Activated T-cell treated with anti-CD3 and anti-CD28 coated beads, Interleukin-2, amount 50 U/mL, for 24 hours (primary cell): ENCODE results near the gene TRPC5OS.

Experiments
- DNase-seq: peaks from one replicate; pipeline ENCODE4 v3.0.0-alpha.2; 2020
- H3K27ac Mint-ChIP-seq: 2 replicates; pipeline ENCODE4 v1.8.0; 2020; ENCODE audit warnings: mild to moderate bottlenecking, mixed read lengths
- H3K27me3 Mint-ChIP-seq: 2 replicates; pipeline ENCODE4 v1.8.0; 2020; ENCODE audit warnings: mixed read lengths
- H3K36me3 Mint-ChIP-seq: 2 replicates; pipeline ENCODE4 v1.8.0; 2020; ENCODE audit warnings: low read depth, mixed read lengths
- H3K4me1 Mint-ChIP-seq: 2 replicates; pipeline ENCODE4 v1.8.0; 2020; ENCODE audit warnings: low read depth, mixed read lengths
- H3K4me3 Mint-ChIP-seq: 2 replicates; pipeline ENCODE4 v1.8.0; 2020; ENCODE audit warnings: mild to moderate bottlenecking, moderate library complexity, mixed read lengths
- H3K9me3 Mint-ChIP-seq: 2 replicates; pipeline ENCODE4 v1.8.0; 2020; ENCODE audit warnings: mixed read lengths

The TRPC5OS gene

DNA sequence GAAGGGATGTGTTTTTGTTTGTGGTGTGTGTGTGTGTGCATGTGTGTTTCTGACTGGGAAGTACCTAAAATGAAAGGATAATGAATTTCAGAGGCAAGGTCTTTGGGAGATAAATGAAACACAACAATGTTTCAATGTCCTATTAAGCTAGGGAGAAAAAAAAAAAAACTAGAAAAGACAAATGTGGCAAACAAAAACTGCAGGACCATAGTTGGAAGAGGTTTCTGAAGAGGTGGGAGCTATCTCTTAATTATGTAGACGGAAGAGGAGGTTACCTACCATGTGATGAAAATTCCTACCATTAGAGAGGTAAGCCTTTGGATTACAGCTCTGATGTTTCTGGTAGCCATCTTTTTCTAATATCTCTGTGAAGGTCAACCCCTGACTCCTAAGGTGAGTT, at the start of gene TRPC5OS:
Gene TRPC5OS, plus strand, starts transcription at position 301 of the 400 bp plus-strand sequence. CDS start 25,669 bp downstream, outside the sequence.
- H3K9me3 Mint-ChIP-seq: no peaks in the 10 kb centered on the region
- no peaks in the 10 kb centered on the region for H3K4me1 Mint-ChIP-seq
- H3K36me3 Mint-ChIP-seq: no peaks in the 10 kb centered on the region
- H3K27me3 Mint-ChIP-seq: peaks cover 45% of the 10 kb centered on the region
- DNase-seq: no peak
- no peak within 1 kb of the TSS for H3K4me3 Mint-ChIP-seq
- no peak within 1 kb of the TSS for H3K27ac Mint-ChIP-seq

DNA sequence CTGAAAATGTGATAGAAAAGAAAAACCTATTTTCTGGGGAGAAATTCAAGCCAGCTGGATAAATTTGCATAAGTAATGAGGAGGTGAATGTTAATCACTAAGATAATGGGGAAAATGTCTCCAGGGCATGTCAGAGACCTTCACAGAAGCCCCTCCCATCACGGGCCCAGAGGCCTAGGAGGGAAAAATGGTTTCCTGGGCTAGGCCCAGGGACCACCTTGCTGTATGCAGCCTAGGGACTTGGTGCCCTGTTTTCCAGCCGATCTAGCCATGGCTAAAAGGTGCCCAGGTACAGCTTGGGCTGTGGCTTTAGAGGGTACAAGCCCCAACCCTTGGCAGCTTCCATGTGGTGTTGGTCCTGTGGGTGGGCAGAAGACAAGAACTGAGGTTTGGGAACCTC, 46.6 kb upstream of the TRPC5OS start:
- no peaks in the 10 kb centered on the region for H3K36me3 Mint-ChIP-seq
- H3K4me1 Mint-ChIP-seq: no peaks in the 10 kb centered on the region
- no peak for DNase-seq
- no peak overlapping the region for H3K27ac Mint-ChIP-seq
- H3K27me3 Mint-ChIP-seq: peaks cover 31% of the 10 kb centered on the region
- H3K4me3 Mint-ChIP-seq: no peak overlapping the region
- no peaks in the 10 kb centered on the region for H3K9me3 Mint-ChIP-seq

DNA sequence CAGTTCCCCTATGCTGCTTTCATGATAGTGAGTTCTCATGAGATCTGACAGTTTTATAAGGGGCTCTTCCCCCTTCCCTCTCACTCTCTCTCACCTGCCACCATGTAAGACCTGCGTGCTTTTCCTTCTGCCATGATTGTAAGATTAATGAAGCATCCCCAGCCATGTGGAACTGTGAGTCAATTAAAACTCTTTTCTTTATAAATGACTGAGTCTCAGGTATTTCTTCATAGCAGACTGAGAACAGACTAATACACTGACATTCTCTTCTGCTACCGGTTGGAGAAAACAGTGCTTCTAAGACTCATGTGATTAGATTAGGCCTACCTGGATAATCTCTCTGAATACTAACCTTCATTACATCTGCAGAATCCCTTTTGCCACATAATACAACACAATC, 45.4 kb upstream of the TRPC5OS start:
- Mint-ChIP-seq H3K4me3 (no peak overlapping the region), H3K27ac (no peak overlapping the region), H3K27me3 (peaks cover 26% of the 10 kb centered on the region), H3K9me3 (no peaks in the 10 kb centered on the region), H3K4me1 (no peaks in the 10 kb centered on the region), H3K36me3 (no peaks in the 10 kb centered on the region)
- DNase-seq: no peak

GRCh38 chrX:111831343-111831742, 44.6 kb upstream of the TRPC5OS start:
- H3K27ac Mint-ChIP-seq: no peak overlapping the region

GRCh38 chrX:111837197-111837596, 38.8 kb upstream of the TRPC5OS start:
- no peaks in the 10 kb centered on the region for H3K4me1 Mint-ChIP-seq
- no peaks in the 10 kb centered on the region for H3K36me3 Mint-ChIP-seq
- H3K27ac Mint-ChIP-seq: no peak overlapping the region
- no peak for DNase-seq
- no peak overlapping the region for H3K4me3 Mint-ChIP-seq
- H3K27me3 Mint-ChIP-seq: peaks cover 6% of the 10 kb centered on the region
- H3K9me3 Mint-ChIP-seq: no peaks in the 10 kb centered on the region

More at GRCh38 chrX:111831343-111831742, 44.6 kb upstream of the TRPC5OS start:
- peaks cover 22% of the 10 kb centered on the region for H3K27me3 Mint-ChIP-seq
- no peak overlapping the region for H3K4me3 Mint-ChIP-seq
- no peaks in the 10 kb centered on the region for H3K4me1 Mint-ChIP-seq
- H3K36me3 Mint-ChIP-seq: no peaks in the 10 kb centered on the region
- DNase-seq: no peak
- no peaks in the 10 kb centered on the region for H3K9me3 Mint-ChIP-seq

GRCh38 chrX:111847491-111848133, 28.4 kb upstream of the TRPC5OS start:
- H3K9me3 Mint-ChIP-seq: no peaks in the 10 kb centered on the region
- no peak for DNase-seq
- H3K27ac Mint-ChIP-seq: no peak overlapping the region
- peaks cover 41% of the 10 kb centered on the region for H3K27me3 Mint-ChIP-seq
- no peak overlapping the region for H3K4me3 Mint-ChIP-seq
- no peaks in the 10 kb centered on the region for H3K36me3 Mint-ChIP-seq
- no peaks in the 10 kb centered on the region for H3K4me1 Mint-ChIP-seq

DNA sequence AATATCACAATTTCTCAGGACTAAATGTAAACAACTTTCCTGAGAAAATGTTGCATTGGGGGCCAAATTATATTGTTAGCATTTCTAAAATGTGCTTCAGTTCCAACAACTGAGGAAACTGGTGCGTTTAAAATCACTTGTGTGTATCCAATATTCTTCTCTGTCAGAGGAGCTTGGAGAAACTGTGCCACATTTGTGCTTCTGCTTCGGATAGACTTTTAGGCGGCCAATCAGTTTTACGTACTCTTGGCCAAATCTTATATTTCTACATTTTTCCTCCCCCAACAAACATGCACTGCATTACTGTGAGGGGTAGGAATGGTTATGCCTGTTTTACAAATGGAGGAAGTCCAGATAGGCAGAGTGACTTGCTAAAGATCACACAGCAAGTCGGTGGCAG, 27.4 kb upstream of the TRPC5OS start:
- Mint-ChIP-seq H3K4me1 (no peaks in the 10 kb centered on the region), H3K27me3 (peaks cover 43% of the 10 kb centered on the region), H3K9me3 (no peaks in the 10 kb centered on the region), H3K4me3 (no peak overlapping the region), H3K36me3 (no peaks in the 10 kb centered on the region), H3K27ac (no peak overlapping the region)
- no peak for DNase-seq

GRCh38 chrX:111850975-111851374, 25.0 kb upstream of the TRPC5OS start:
- Mint-ChIP-seq H3K36me3 (no peaks in the 10 kb centered on the region), H3K4me1 (no peaks in the 10 kb centered on the region), H3K27me3 (peaks cover 38% of the 10 kb centered on the region), H3K9me3 (peaks cover 3% of the 10 kb centered on the region), H3K27ac (no peak overlapping the region), H3K4me3 (no peak overlapping the region)
- no peak for DNase-seq

GRCh38 chrX:111854556-111855490, 21.2 kb upstream of the TRPC5OS start:
- peaks cover 23% of the 10 kb centered on the region for H3K27me3 Mint-ChIP-seq
- no peaks in the 10 kb centered on the region for H3K36me3 Mint-ChIP-seq
- H3K4me1 Mint-ChIP-seq: no peaks in the 10 kb centered on the region
- H3K27ac Mint-ChIP-seq: no peak overlapping the region
- peaks cover 3% of the 10 kb centered on the region for H3K9me3 Mint-ChIP-seq
- H3K4me3 Mint-ChIP-seq: no peak overlapping the region
- DNase-seq: no peak

- peaks cover 18% of the 10 kb centered on the region for H3K27me3 Mint-ChIP-seq
Measured at GRCh38 chrX:111857534-111858060, 18.4 kb upstream of the TRPC5OS start.

GRCh38 chrX:111861605-111862004, 14.4 kb upstream of the TRPC5OS start:
- H3K9me3 Mint-ChIP-seq: no peaks in the 10 kb centered on the region
- no peak overlapping the region for H3K4me3 Mint-ChIP-seq
- no peaks in the 10 kb centered on the region for H3K4me1 Mint-ChIP-seq
- H3K27me3 Mint-ChIP-seq: peaks cover 39% of the 10 kb centered on the region
- H3K27ac Mint-ChIP-seq: no peak overlapping the region
- DNase-seq: no peak
- H3K36me3 Mint-ChIP-seq: no peaks in the 10 kb centered on the region

More at GRCh38 chrX:111857534-111858060, 18.4 kb upstream of the TRPC5OS start:
- Mint-ChIP-seq H3K9me3 (peaks cover 3% of the 10 kb centered on the region), H3K27ac (no peak overlapping the region), H3K36me3 (no peaks in the 10 kb centered on the region), H3K4me1 (no peaks in the 10 kb centered on the region), H3K4me3 (no peak overlapping the region)
- no peak for DNase-seq

GRCh38 chrX:111867236-111867635, 8.7 kb upstream of the TRPC5OS start:
- H3K27ac Mint-ChIP-seq: no peak overlapping the region
- no peak for DNase-seq
- H3K4me3 Mint-ChIP-seq: no peak overlapping the region
- peaks cover 4% of the 10 kb centered on the region for H3K4me1 Mint-ChIP-seq
- H3K27me3 Mint-ChIP-seq: peaks cover 79% of the 10 kb centered on the region
- H3K36me3 Mint-ChIP-seq: no peaks in the 10 kb centered on the region
- no peaks in the 10 kb centered on the region for H3K9me3 Mint-ChIP-seq

GRCh38 chrX:111868726-111869638, 7.0 kb upstream of the TRPC5OS start:
- no peaks in the 10 kb centered on the region for H3K9me3 Mint-ChIP-seq
- no peak for DNase-seq

DNA sequence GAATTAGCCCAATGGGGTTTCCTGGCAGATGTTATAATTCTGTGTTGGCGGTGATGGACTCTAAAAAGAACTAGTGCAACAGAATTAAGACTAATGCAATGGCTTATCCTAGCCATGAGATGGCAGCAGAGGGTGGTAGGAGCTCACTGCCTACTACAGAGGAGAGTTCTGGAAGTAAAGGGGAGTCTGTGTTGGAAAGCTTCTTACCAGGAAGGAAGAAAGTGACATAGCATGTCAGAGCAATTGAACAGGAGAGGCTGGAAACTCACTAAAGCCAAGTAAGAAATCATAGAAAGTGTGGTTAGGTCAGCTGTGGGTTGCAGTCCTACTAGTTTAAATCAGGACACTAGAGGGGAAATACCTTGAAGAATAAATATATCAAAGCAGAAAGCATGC, 6.3 kb upstream of the TRPC5OS start:
- no peaks in the 10 kb centered on the region for H3K36me3 Mint-ChIP-seq
- H3K9me3 Mint-ChIP-seq: no peaks in the 10 kb centered on the region
- peaks cover 71% of the 10 kb centered on the region for H3K27me3 Mint-ChIP-seq
- H3K4me3 Mint-ChIP-seq: no peak overlapping the region
- H3K4me1 Mint-ChIP-seq: peaks cover 4% of the 10 kb centered on the region
- DNase-seq: no peak
- no peak overlapping the region for H3K27ac Mint-ChIP-seq

More at GRCh38 chrX:111868726-111869638, 7.0 kb upstream of the TRPC5OS start:
- H3K27ac Mint-ChIP-seq: no peak overlapping the region
- H3K4me3 Mint-ChIP-seq: no peak overlapping the region
- no peaks in the 10 kb centered on the region for H3K36me3 Mint-ChIP-seq
- peaks cover 74% of the 10 kb centered on the region for H3K27me3 Mint-ChIP-seq
- peaks cover 4% of the 10 kb centered on the region for H3K4me1 Mint-ChIP-seq
